DND-41 (cell line): ENCODE measurements around the gene IFI27L2.

Experiments used
- ATAC-seq: fragments of 200-7000 bp; cut with Tn5 transposase; 3 replicates; pipeline ENCODE4 v1.9.1; 2021; ENCODE audit warnings: low read depth; ENCODE audit not compliant: insufficient read depth
- DNase-seq: peaks from one replicate; pipeline ENCODE4 v3.0.0-alpha.2; 2020
- H2AFZ ChIP-seq: 2 replicates; pipeline ENCODE4 v1.6.0; 2012; ENCODE audit warnings: low read depth, low read length
- H3K27ac ChIP-seq: 2 replicates; pipeline ENCODE4 v1.5.1; 2012; ENCODE audit warnings: low read length, inconsistent platforms
- H3K27me3 ChIP-seq: fragments of 200-600 bp; sonication (generic); 2 replicates; pipeline ENCODE4 v1.6.0; 2012; ENCODE audit warnings: low read length, mild to moderate bottlenecking, inconsistent platforms; ENCODE audit not compliant: insufficient read depth, poor library complexity
- H3K36me3 ChIP-seq: 2 replicates; pipeline ENCODE4 v1.5.1; 2012; ENCODE audit warnings: low read length, inconsistent platforms; ENCODE audit not compliant: insufficient read depth
- H3K4me1 ChIP-seq: 2 replicates; pipeline ENCODE4 v1.5.1; 2012; ENCODE audit warnings: mild to moderate bottlenecking, low read length; ENCODE audit not compliant: insufficient read depth
- H3K4me2 ChIP-seq: 2 replicates; pipeline ENCODE4 v1.6.0; 2012; ENCODE audit warnings: mild to moderate bottlenecking, moderate library complexity, low read length, inconsistent platforms; ENCODE audit not compliant: insufficient read depth
- H3K4me3 ChIP-seq, 2 experiments: fragments of 200-600 bp in 1 of 2; shearing (Covaris generic) in 1 of 2; 2 replicates each; pipeline ENCODE4 v1.5.1; 2012 to 2016; ENCODE audit warnings: inconsistent platforms in 2 of 2, low read length in 2 of 2, mild to moderate bottlenecking in 2 of 2, low read depth in 1 of 2, moderate library complexity in 1 of 2
- H3K79me2 ChIP-seq: 2 replicates; pipeline ENCODE4 v1.6.0; 2012; ENCODE audit warnings: low read length, inconsistent platforms; ENCODE audit not compliant: insufficient read depth
- H3K9ac ChIP-seq: 2 replicates; pipeline ENCODE4 v1.6.0; 2012; ENCODE audit warnings: low read depth, mild to moderate bottlenecking, inconsistent platforms, low read length, moderate library complexity
- H3K9me3 ChIP-seq: 2 replicates; pipeline ENCODE4 v1.5.1; 2012; ENCODE audit warnings: low read length, moderate library complexity, mild to moderate bottlenecking, inconsistent platforms; ENCODE audit not compliant: insufficient read depth, severe bottlenecking
- H4K20me1 ChIP-seq: 2 replicates; pipeline ENCODE4 v1.6.0; 2012; ENCODE audit warnings: low read length; ENCODE audit not compliant: insufficient read depth
- EZH2 ChIP-seq: IDR thresholded peaks from 3 replicates; pipeline ENCODE4 v1.6.1; 2012; ENCODE audit warnings: borderline replicate concordance, low read depth, mild to moderate bottlenecking, moderate library complexity, low read length, inconsistent platforms; ENCODE audit not compliant: severe bottlenecking
- TF ChIP-seq, protein P1 (sequence below): IDR thresholded peaks from 2 replicates; pipeline ENCODE4 v1.5.1; 2012; ENCODE audit warnings: borderline replicate concordance, low read length, moderate library complexity, mild to moderate bottlenecking; ENCODE audit not compliant: poor library complexity, severe bottlenecking; ENCODE audit errors: extremely low read depth

IFI27L2 gene

DNA sequence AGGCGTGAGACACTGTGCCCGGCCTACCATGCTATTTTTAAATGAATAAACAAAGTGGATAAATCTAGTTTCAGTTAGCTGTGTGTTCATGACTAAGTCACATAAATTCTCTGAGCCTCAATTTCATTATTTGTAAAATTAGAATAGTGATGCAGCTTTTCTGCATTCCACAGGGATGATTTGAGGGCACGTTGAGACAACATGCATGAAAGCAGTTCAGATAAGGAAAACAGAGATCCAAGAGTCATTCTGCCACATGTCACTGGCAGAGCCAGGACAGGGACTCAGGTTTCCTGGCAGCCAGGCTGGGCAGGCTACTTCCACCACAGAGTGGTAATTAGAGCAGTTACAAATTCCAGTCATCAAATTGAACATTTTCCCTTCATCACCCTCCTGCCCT is 41.8 kb upstream of the IFI27L2 start:
- DNase-seq, result no peak
- TF ChIP-seq, protein P1, sequence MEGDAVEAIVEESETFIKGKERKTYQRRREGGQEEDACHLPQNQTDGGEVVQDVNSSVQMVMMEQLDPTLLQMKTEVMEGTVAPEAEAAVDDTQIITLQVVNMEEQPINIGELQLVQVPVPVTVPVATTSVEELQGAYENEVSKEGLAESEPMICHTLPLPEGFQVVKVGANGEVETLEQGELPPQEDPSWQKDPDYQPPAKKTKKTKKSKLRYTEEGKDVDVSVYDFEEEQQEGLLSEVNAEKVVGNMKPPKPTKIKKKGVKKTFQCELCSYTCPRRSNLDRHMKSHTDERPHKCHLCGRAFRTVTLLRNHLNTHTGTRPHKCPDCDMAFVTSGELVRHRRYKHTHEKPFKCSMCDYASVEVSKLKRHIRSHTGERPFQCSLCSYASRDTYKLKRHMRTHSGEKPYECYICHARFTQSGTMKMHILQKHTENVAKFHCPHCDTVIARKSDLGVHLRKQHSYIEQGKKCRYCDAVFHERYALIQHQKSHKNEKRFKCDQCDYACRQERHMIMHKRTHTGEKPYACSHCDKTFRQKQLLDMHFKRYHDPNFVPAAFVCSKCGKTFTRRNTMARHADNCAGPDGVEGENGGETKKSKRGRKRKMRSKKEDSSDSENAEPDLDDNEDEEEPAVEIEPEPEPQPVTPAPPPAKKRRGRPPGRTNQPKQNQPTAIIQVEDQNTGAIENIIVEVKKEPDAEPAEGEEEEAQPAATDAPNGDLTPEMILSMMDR, result no peak
- TF ChIP-seq EZH2, result no peak
- ATAC-seq, result no peak
- H3K27me3 ChIP-seq, result peaks cover 2% of the 10 kb centered on the region
- H3K4me3 ChIP-seq, result no peak overlapping the region
- H3K9me3 ChIP-seq, result no peaks in the 10 kb centered on the region
- H2AFZ ChIP-seq, result no peak overlapping the region
- H3K27ac ChIP-seq, result no peak overlapping the region
- no peak overlapping the region for H3K9ac ChIP-seq
- peaks cover 12% of the 10 kb centered on the region for H3K4me1 ChIP-seq
- no peaks in the 10 kb centered on the region for H3K36me3 ChIP-seq
- H3K4me2 ChIP-seq, result no peak overlapping the region
- H4K20me1 ChIP-seq, result no peaks in the 10 kb centered on the region
- H3K79me2 ChIP-seq, result no peaks in the 10 kb centered on the region

DNA sequence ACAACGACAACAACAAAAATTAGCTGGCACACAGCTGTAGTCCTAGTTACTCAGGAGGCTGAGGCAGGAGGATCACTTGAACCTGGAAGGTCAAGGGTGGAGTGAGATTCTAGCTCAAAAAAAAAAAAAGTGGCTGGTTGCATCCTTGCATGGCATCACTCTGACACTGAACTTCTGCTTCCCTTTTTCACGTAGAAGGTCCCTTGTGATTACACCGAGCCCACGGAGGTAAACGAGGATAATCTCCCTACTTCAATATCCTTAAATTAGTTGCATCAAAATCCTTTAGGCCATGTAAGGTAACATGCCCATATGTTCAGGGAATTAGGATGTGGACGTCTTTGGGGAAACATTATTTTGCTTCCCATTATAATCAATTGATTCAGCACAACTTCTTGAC is 40.7 kb upstream of the IFI27L2 start:
- Histone ChIP-seq H3K27me3 (no peaks in the 10 kb centered on the region), H4K20me1 (no peaks in the 10 kb centered on the region), H2AFZ (no peak overlapping the region), H3K4me3 (no peak overlapping the region), H3K4me1 (peaks cover 12% of the 10 kb centered on the region), H3K36me3 (no peaks in the 10 kb centered on the region), H3K27ac (no peak overlapping the region), H3K4me2 (no peak overlapping the region), H3K79me2 (no peaks in the 10 kb centered on the region), H3K9me3 (no peaks in the 10 kb centered on the region), H3K9ac (no peak overlapping the region)
- ATAC-seq, result no peak
- TF ChIP-seq EZH2, result no peak
- TF ChIP-seq, protein P1, result no peak
- no peak for DNase-seq

DNA sequence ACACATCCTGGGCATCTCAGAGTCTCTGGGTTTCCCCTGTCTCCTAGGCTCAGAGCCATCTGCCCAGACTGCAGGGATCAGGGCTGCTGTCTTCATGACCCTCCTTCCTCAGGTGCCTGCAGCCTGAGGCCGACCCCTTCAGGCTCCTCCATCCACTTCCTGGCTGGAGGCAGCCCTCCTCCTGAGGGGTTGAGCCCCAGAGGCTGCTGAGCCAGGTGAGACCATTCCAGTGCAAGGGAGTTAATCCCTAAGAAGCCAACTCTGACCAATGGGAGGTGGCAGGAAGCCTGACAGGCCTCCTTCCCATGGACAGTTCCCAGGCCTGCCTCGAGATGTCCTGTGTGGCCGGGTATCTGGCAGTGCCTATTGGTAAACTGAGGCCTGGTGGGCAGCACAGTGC is 36.3 kb upstream of the IFI27L2 start:
- Histone ChIP-seq H3K79me2 (no peaks in the 10 kb centered on the region), H3K27me3 (peaks cover 7% of the 10 kb centered on the region), H3K27ac (no peak overlapping the region), H3K36me3 (no peaks in the 10 kb centered on the region), H3K9ac (no peak overlapping the region), H3K4me2 (no peak overlapping the region), H3K9me3 (no peaks in the 10 kb centered on the region), H3K4me1 (peaks cover 6% of the 10 kb centered on the region; the same call in 1 of the 2 replicates), H4K20me1 (no peaks in the 10 kb centered on the region), H3K4me3 (no peak overlapping the region), H2AFZ (no peak overlapping the region)
- DNase-seq (no peak), ATAC-seq (no peak)
- TF ChIP-seq, protein P1, result no peak
